ENCODE data around the gene USP47. TPM values are rescaled to one million over a fixed set of nuclear protein-coding genes. Genes with fewer than 3 reads are reported as not detected.

The USP47 gene
- total and polyA plus RNA-seq, 2 of the 8 experiments (the other 6 are each of a cell fraction or from before 2014, with no cell fraction given) = 4.2 to 21.3 TPM

DNA sequence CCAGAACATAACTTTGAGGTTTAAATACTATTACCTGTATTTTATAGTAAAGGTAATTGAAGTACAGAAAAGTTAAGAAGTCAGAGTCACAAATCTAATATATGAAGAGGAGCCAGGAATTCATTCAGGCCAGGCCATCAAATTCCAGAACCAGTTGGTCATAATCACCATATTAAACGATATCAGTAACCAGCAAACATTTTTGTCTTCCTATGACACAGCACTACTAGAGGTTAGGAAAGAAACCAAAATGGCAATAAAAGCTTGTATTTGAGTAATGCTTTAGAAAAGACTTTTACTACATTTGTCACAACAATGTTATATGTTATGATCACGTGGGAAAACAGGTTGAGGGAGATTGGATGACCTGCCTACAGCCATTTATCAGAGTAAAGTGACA is 104.4 kb downstream of the USP47 start:
- H2BK15ac ChIP-seq (ENCODE audit: low read length) = no peak overlapping the region
- no peak overlapping the region for H4K5ac ChIP-seq (ENCODE audit: insufficient read length, low read depth, low read length)
- peak overlapping the region in 1 of 4 experiments; percentile 34; a peak in 1 of 7 replicates for H3K9ac ChIP-seq (replicated peaks in 1 of 4; ENCODE audit: extremely low read depth in 1 of 4, low read depth in 3 of 4, low read length in 3 of 4)
- H3K4me2 ChIP-seq (ENCODE audit: insufficient read depth in 1 of 2, low read depth in 2 of 2, low read length in 2 of 2) = no peak overlapping the region
- peaks cover 0 to 3% of the 10 kb centered on the region in 2 experiments for H4K20me1 ChIP-seq (replicated peaks in 1 of 2; ENCODE audit: control insufficient read depth in 1 of 2, insufficient read depth in 2 of 2, low read length in 2 of 2)
- H3K27me3 ChIP-seq (replicated peaks in 1 of 4; ENCODE audit: control insufficient read depth in 3 of 4, extremely low read depth in 1 of 4, insufficient read depth in 3 of 4, low read length in 3 of 4) = no peaks in the 10 kb centered on the region
- no peak overlapping the region for H2BK120ac ChIP-seq (replicated peaks; ENCODE audit: low read depth, low read length)
- FAIRE-seq (no peak), DNase-seq (ENCODE audit: low read depth in 1 of 2, low spot score in 2 of 2) (no peak)
- no peak overlapping the region for H3K18ac ChIP-seq (ENCODE audit: extremely low read depth, low read length)
- no peaks in the 10 kb centered on the region for H3K79me2 ChIP-seq (ENCODE audit: control insufficient read depth in 1 of 2, insufficient read depth in 2 of 2, low read length in 2 of 2)
- H2BK5ac ChIP-seq (ENCODE audit: low read depth, low read length) = no peak overlapping the region
- no peak overlapping the region for H3K56ac ChIP-seq (replicated peaks; ENCODE audit: insufficient read length, low read depth, low read length)
- no peak overlapping the region for H2BK12ac ChIP-seq (ENCODE audit: low read depth, low read length)
- no peak overlapping the region for H3K4ac ChIP-seq (replicated peaks; ENCODE audit: insufficient read length, low read depth, low read length)
- peaks cover 0 to 23% (median 3%) of the 10 kb centered on the region in 4 experiments; a peak in 4 of 8 replicates for H3K36me3 ChIP-seq (ENCODE audit: control insufficient read depth in 2 of 4, insufficient read depth in 4 of 4, low read length in 3 of 4)
- H2AK5ac ChIP-seq (ENCODE audit: low read depth, low read length) = no peak overlapping the region
- ChIA-PET POLR2A (ENCODE audit: partially characterized antibody) (no interaction called here), CTCF (ENCODE audit: partially characterized antibody) (interaction anchor here (1.1 to 2.5 kb wide), 6 partner anchors 12 to 336 kb away, joined by 3 to 10 read pairs (median 4); no protein-coding TSS in a partner anchor)
- no peaks in the 10 kb centered on the region for H3K79me1 ChIP-seq (ENCODE audit: low read depth, low read length)
- no peak overlapping the region for H3K4me3 ChIP-seq (ENCODE audit: extremely low read depth in 1 of 4, insufficient read depth in 2 of 4, low read depth in 3 of 4, low read length in 4 of 4)
- no peak overlapping the region for H2BK20ac ChIP-seq (ENCODE audit: low read length)
- H2AFZ ChIP-seq (ENCODE audit: low read length) = no peak overlapping the region
- H3K23ac ChIP-seq (ENCODE audit: insufficient read length) = no peak overlapping the region
- H4K8ac ChIP-seq (ENCODE audit: extremely low read depth, insufficient read depth, low read length) = no peak overlapping the region
- H3K14ac ChIP-seq (ENCODE audit: insufficient read length) = no peak overlapping the region
- no peak overlapping the region for H4K91ac ChIP-seq (replicated peaks; ENCODE audit: insufficient read length, low read length)
- no peaks in the 10 kb centered on the region for H3K9me3 ChIP-seq (ENCODE audit: insufficient read depth in 2 of 2, low read depth in 1 of 2, low read length in 1 of 2)
- no peaks in the 10 kb centered on the region for H3K4me1 ChIP-seq (replicated peaks in 1 of 4; ENCODE audit: control insufficient read depth in 3 of 4, insufficient read depth in 4 of 4, low read length in 3 of 4)
- 88% methylated on average over 2 of the region's 2 CpGs; no CpG with 5 or more reads in 1 of the 2 experiments for WGBS, 2 experiments (ENCODE audit: extremely low coverage in 1 of 2, insufficient coverage in 1 of 2, insufficient read length in 1 of 2, insufficient replicate concordance in 2 of 2, low coverage in 1 of 2, low lambda C conversion rate in 2 of 2, missing lambda C conversion rate in 1 of 2)
- no peak overlapping the region for H3K27ac ChIP-seq (ENCODE audit: low read depth, low read length)
- no peaks in the 10 kb centered on the region for H3K23me2 ChIP-seq (ENCODE audit: low read depth, low read length)
- TF ChIP-seq, protein P1, sequence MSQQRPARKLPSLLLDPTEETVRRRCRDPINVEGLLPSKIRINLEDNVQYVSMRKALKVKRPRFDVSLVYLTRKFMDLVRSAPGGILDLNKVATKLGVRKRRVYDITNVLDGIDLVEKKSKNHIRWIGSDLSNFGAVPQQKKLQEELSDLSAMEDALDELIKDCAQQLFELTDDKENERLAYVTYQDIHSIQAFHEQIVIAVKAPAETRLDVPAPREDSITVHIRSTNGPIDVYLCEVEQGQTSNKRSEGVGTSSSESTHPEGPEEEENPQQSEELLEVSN (IDR thresholded peaks at IDR 0.05) = no peak
- TF ChIP-seq EP300 (IDR thresholded peaks at IDR 0.05; ENCODE audit: borderline replicate concordance in 1 of 2, low read depth in 2 of 2, low read length in 2 of 2) (no peak), KDM4A (IDR thresholded peaks at IDR 0.05; ENCODE audit: low read depth, low read length, severe bottlenecking) (no peak), NANOG (IDR thresholded peaks at IDR 0.05; ENCODE audit: insufficient read depth, low read depth, low read length, poor library complexity, severe bottlenecking) (no peak), POU5F1 (IDR thresholded peaks at IDR 0.05; ENCODE audit: low read depth, low read length) (no peak)
- TF ChIP-seq, protein P2, sequence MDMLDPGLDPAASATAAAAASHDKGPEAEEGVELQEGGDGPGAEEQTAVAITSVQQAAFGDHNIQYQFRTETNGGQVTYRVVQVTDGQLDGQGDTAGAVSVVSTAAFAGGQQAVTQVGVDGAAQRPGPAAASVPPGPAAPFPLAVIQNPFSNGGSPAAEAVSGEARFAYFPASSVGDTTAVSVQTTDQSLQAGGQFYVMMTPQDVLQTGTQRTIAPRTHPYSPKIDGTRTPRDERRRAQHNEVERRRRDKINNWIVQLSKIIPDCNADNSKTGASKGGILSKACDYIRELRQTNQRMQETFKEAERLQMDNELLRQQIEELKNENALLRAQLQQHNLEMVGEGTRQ (IDR thresholded peaks at IDR 0.05; ENCODE audit: low read length) = no peak
